Neuronal stem cell (in vitro differentiated cells): ENCODE data around the gene HMCN1.

Experiments
- DNase-seq: peaks from one replicate; pipeline ENCODE4 v3.0.0-alpha.2; 2013; ENCODE audit warnings: low spot score
- H2AFZ ChIP-seq: one replicate; pipeline ENCODE4 v1.6.1; 2013; ENCODE audit warnings: mild to moderate bottlenecking, low read length, inconsistent platforms
- H2AK5ac ChIP-seq: 2 replicates; pipeline ENCODE4 v1.6.1; 2013; ENCODE audit warnings: low read depth, mild to moderate bottlenecking, inconsistent platforms, low read length, moderate library complexity, mixed read lengths
- H2BK120ac ChIP-seq: 2 replicates; pipeline ENCODE4 v1.6.1; 2013; ENCODE audit warnings: low read depth, mild to moderate bottlenecking, inconsistent platforms, low read length, moderate library complexity, mixed read lengths
- H2BK12ac ChIP-seq: one replicate; pipeline ENCODE4 v1.6.1; 2013; ENCODE audit warnings: low read length, inconsistent platforms
- H2BK15ac ChIP-seq: 2 replicates; pipeline ENCODE4 v1.6.1; 2013; ENCODE audit warnings: mild to moderate bottlenecking, low read length, inconsistent platforms, mixed read lengths
- H2BK5ac ChIP-seq: one replicate; pipeline ENCODE4 v1.6.1; 2013; ENCODE audit warnings: inconsistent platforms, mild to moderate bottlenecking, low read length, moderate library complexity
- H3K14ac ChIP-seq: one replicate; pipeline ENCODE4 v1.6.1; 2013; ENCODE audit warnings: low read length, inconsistent platforms
- H3K18ac ChIP-seq: 2 replicates; pipeline ENCODE4 v1.6.1; 2013; ENCODE audit warnings: low read length, inconsistent platforms
- H3K23ac ChIP-seq: 2 replicates; pipeline ENCODE4 v1.6.1; 2013; ENCODE audit warnings: low read depth, mild to moderate bottlenecking, mixed read lengths, low read length, inconsistent platforms; ENCODE audit not compliant: poor library complexity
- H3K27ac ChIP-seq: replicated peaks from 3 replicates; pipeline ENCODE4 v1.5.1; 2013; ENCODE audit warnings: low read length, inconsistent platforms
- H3K27me3 ChIP-seq, 3 experiments: 2 replicates each; pipeline ENCODE4 v1.6.1; 2013; ENCODE audit warnings: low read length in 3 of 3, mild to moderate bottlenecking in 2 of 3, inconsistent platforms in 1 of 3, low read depth in 1 of 3, mixed read lengths in 1 of 3, moderate library complexity in 1 of 3; ENCODE audit not compliant: control insufficient read depth in 3 of 3, insufficient read depth in 3 of 3
- H3K36me3 ChIP-seq, 2 donors: replicated peaks in 1 of 2; 2 replicates each; pipeline ENCODE4 v1.6.1; 2013; ENCODE audit warnings: low read length in 2 of 2; ENCODE audit not compliant: control insufficient read depth in 2 of 2, insufficient read depth in 2 of 2
- H3K4ac ChIP-seq: 2 replicates; pipeline ENCODE4 v1.6.1; 2013; ENCODE audit warnings: inconsistent platforms, mild to moderate bottlenecking, low read length, moderate library complexity
- H3K4me1 ChIP-seq, 2 donors: 1 replicate in 1 of 2; 2 replicates in 1 of 2; pipeline ENCODE4 v1.6.1; 2013; ENCODE audit warnings: low read length in 2 of 2, low read depth in 1 of 2; ENCODE audit not compliant: control insufficient read depth in 2 of 2, insufficient read depth in 1 of 2
- H3K4me2 ChIP-seq: one replicate; pipeline ENCODE4 v1.6.1; 2013; ENCODE audit warnings: mild to moderate bottlenecking, low read length, inconsistent platforms; ENCODE audit not compliant: insufficient read depth, poor library complexity, severe bottlenecking
- H3K4me3 ChIP-seq, 2 donors: 2 replicates each; pipeline ENCODE4 v1.5.1; 2013; ENCODE audit warnings: low read length in 2 of 2, mild to moderate bottlenecking in 2 of 2, inconsistent platforms in 1 of 2, moderate library complexity in 1 of 2
- H3K79me1 ChIP-seq: one replicate; pipeline ENCODE4 v1.6.1; 2013; ENCODE audit warnings: low read depth, mild to moderate bottlenecking, inconsistent platforms, low read length, moderate library complexity
- H3K9ac ChIP-seq: one replicate; pipeline ENCODE4 v1.6.1; 2013; ENCODE audit warnings: mild to moderate bottlenecking, low read depth, low read length, inconsistent platforms; ENCODE audit not compliant: poor library complexity
- H3K9me3 ChIP-seq, 2 donors: replicated peaks in 1 of 2; 2 replicates each; pipeline versions ENCODE3 to v1.6.1; 2013; ENCODE audit warnings: low read length in 2 of 2, mild to moderate bottlenecking in 2 of 2, inconsistent platforms in 1 of 2, low read depth in 1 of 2, mixed read lengths in 1 of 2, moderate library complexity in 1 of 2; ENCODE audit not compliant: control insufficient read depth in 2 of 2, insufficient read depth in 1 of 2
- H4K8ac ChIP-seq: one replicate; pipeline ENCODE4 v1.6.1; 2013; ENCODE audit warnings: low read depth, mild to moderate bottlenecking, inconsistent platforms, low read length, moderate library complexity
- H4K91ac ChIP-seq: one replicate; pipeline ENCODE4 v1.6.1; 2013; ENCODE audit warnings: low read length, low read depth, mild to moderate bottlenecking, inconsistent platforms; ENCODE audit not compliant: poor library complexity
- WGBS, 2 donors: extraction: QIAGEN DNeasy Blood & Tissue Kit; methylation state at CpG; one replicate each; pipeline ENCODE4 v1.1.7; 2013; ENCODE audit warnings: missing lambda C conversion rate in 2 of 2, mixed read lengths in 1 of 2; ENCODE audit not compliant: insufficient read length in 2 of 2, insufficient replicate concordance in 1 of 2; ENCODE audit errors: extremely low coverage in 2 of 2; 5-methylcytosine and 5-hydroxymethylcytosine counted together

The HMCN1 gene

GRCh38 chr1:185926588-185926987 lies 192.4 kb downstream of the HMCN1 start:
- Histone ChIP-seq H3K4me2 (no peak overlapping the region), H2BK12ac (no peak overlapping the region), H2AFZ (no peak overlapping the region), H3K23ac (no peak overlapping the region), H3K9me3 (no peaks in the 10 kb centered on the region), H3K4me3 (no peak overlapping the region), H2AK5ac (no peak overlapping the region), H2BK5ac (no peak overlapping the region), H4K91ac (no peak overlapping the region), H3K79me1 (peaks cover 1% of the 10 kb centered on the region), H3K36me3 (no peaks in the 10 kb centered on the region), H3K27me3 (no peaks in the 10 kb centered on the region), H2BK15ac (no peak overlapping the region), H4K8ac (no peak overlapping the region), H3K27ac (no peak overlapping the region), H3K4me1 (peaks cover 0 to 2% of the 10 kb centered on the region in 2 donors), H3K4ac (no peak overlapping the region), H2BK120ac (no peak overlapping the region), H3K9ac (no peak overlapping the region), H3K14ac (no peak overlapping the region), H3K18ac (no peak overlapping the region)
- no CpG with 5 or more reads among the region's 3 CpGs for WGBS, 2 donors
- no peak for DNase-seq

GRCh38 chr1:185929776-185930175 lies 195.6 kb downstream of the HMCN1 start:
- no peak for DNase-seq
- Histone ChIP-seq H4K8ac (no peak overlapping the region), H3K27ac (no peak overlapping the region), H2BK120ac (no peak overlapping the region), H3K4me1 (peaks cover 0 to 2% of the 10 kb centered on the region in 2 donors), H3K14ac (no peak overlapping the region), H3K79me1 (peaks cover 1% of the 10 kb centered on the region), H3K18ac (no peak overlapping the region), H2AK5ac (no peak overlapping the region), H2BK12ac (no peak overlapping the region), H2BK5ac (no peak overlapping the region), H3K27me3 (no peaks in the 10 kb centered on the region), H3K36me3 (no peaks in the 10 kb centered on the region), H3K9ac (no peak overlapping the region), H3K4me3 (no peak overlapping the region), H3K4me2 (no peak overlapping the region), H2BK15ac (no peak overlapping the region), H3K23ac (no peak overlapping the region), H3K9me3 (no peaks in the 10 kb centered on the region), H4K91ac (no peak overlapping the region), H2AFZ (no peak overlapping the region), H3K4ac (no peak overlapping the region)
- no CpG with 5 or more reads among the region's 1 CpG for WGBS, 2 donors

DNA sequence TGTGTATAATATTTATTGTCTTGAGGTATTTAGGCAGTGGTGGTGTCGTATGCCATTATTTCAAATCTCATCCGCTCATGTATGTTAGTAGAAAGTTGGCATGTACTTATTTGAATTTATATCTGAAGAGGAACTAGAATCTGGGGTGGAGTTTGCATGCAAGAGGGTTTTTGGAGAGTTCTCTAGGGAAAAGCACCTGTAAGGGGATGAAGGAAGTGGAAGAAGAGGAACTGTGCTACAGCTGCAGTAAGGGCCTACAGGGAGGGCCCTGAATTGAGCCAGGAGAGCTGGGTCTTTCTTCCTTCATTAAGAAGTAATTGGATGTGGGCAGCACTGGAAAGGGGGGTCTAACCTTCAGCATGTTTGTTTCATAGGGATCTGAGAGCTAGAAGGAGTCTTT lies 197.2 kb downstream of the HMCN1 start:
- WGBS, 2 donors, result no CpG with 5 or more reads among the region's 2 CpGs
- Histone ChIP-seq H3K27me3 (no peaks in the 10 kb centered on the region), H3K14ac (no peak overlapping the region), H2AK5ac (no peak overlapping the region), H2BK12ac (no peak overlapping the region), H3K4me3 (no peak overlapping the region), H3K4me1 (peaks cover 0 to 2% of the 10 kb centered on the region in 2 donors), H3K23ac (no peak overlapping the region), H2BK5ac (no peak overlapping the region), H4K8ac (no peak overlapping the region), H3K4ac (no peak overlapping the region), H3K27ac (no peak overlapping the region), H3K9me3 (no peaks in the 10 kb centered on the region), H3K9ac (no peak overlapping the region), H3K4me2 (no peak overlapping the region), H3K79me1 (no peaks in the 10 kb centered on the region), H4K91ac (no peak overlapping the region), H2BK15ac (no peak overlapping the region), H3K18ac (no peak overlapping the region), H3K36me3 (no peaks in the 10 kb centered on the region), H2AFZ (no peak overlapping the region), H2BK120ac (no peak overlapping the region)
- DNase-seq, result no peak

- Histone ChIP-seq H3K4me3 (no peak overlapping the region), H3K4ac (no peak overlapping the region), H3K14ac (no peak overlapping the region), H3K27me3 (no peaks in the 10 kb centered on the region), H2BK5ac (no peak overlapping the region), H2AK5ac (no peak overlapping the region), H4K8ac (no peak overlapping the region), H3K23ac (no peak overlapping the region), H3K36me3 (no peaks in the 10 kb centered on the region), H3K9ac (no peak overlapping the region), H3K4me1 (no peaks in the 10 kb centered on the region), H2BK15ac (no peak overlapping the region), H3K4me2 (no peak overlapping the region), H4K91ac (no peak overlapping the region), H2BK12ac (no peak overlapping the region), H2BK120ac (no peak overlapping the region), H3K79me1 (no peaks in the 10 kb centered on the region), H3K9me3 (no peaks in the 10 kb centered on the region), H3K27ac (no peak overlapping the region), H3K18ac (no peak overlapping the region), H2AFZ (no peak overlapping the region)
- WGBS, 2 donors, result no CpG with 5 or more reads among the region's 4 CpGs
- no peak for DNase-seq
Observed at GRCh38 chr1:185933580-185933979, 199.4 kb downstream of the HMCN1 start.
